ENCODE results near the gene TRAPPC2L.
"Not testable (repeated sequence)": the region's sequence is repeated elsewhere in the genome, so short reads cannot be mapped to it uniquely, and the experiment has no call there.

The TRAPPC2L gene

GRCh38 chr16:88819126-88819525, 37.8 kb upstream of the TRAPPC2L start:
- no peak for DNase-seq

GRCh38 chr16:88820385-88821025, 36.4 kb upstream of the TRAPPC2L start:
- DNase-seq: no peak

DNA sequence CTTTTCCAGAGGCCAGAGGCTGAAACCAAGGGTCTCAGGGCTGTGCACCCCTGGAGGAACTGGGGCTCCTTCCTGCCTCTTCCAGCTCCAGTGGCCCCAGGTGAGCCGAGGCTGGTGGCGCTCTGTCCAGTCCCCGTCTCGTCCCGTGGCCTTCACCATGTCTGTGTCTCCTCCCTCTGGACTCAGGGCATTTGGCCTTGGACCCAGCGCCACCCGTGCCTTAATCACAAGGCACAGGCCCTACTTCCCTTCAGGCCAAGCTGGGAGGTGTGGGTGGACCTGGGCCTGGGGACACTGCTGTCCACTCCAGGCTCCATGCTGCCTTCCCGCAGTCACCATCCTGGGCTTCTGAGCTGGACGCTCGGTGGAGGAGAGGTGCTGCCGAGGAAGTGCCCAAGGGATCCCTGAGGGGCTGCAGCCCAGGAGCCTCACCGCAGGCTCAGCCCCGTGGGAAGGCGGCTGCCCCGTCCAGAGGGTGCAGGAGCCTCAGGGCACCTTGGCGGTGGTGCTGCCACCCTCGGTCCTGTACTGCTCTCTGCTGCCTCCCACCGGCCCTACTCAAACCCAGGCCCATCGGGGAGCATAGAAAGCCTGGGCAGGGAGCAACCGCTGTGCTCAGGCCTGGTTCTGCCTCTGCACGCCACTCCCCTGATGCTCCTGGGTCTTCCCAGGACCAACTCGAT, 35.6 kb upstream of the TRAPPC2L start:
- DNase-seq: no peak

DNA sequence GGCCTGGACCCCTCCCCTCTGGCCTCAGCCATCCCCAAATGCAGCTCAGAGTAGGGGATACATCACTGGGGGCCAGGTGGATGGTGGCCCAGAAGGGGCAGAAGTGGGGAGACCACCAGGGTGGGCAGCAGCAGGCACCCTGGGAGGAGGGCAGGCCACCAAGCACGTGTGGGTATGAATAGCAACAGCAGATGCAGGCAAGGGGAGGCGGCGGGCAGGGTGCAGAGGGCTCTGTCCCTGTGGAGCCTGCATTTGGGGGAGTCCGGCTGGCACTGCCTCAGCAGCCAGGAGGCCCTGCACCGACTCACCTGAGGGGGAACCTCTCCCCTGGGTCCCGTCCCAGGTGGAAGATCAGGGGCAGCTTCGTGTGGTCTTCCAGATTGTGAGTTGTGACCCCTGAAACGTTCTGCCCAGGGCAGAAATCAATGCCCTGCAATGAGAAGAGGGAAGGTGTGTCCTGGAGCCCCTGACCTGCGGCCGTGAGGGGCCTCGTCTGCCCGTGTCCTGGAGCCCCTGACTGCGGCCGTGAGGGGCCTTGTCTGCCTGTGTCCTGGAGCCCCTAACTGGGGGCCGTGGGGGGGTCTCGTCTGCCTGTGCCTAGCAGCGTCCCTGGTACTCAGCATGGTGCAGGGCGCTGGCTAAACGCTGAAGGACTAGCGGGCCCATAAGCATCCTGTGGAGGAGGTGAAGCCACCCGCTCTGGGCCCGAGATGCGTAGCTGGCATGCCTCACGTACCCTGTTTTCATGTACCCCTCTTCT, 34.5 kb upstream of the TRAPPC2L start:
- DNase-seq: no peak

GRCh38 chr16:88823646-88824045, 33.3 kb upstream of the TRAPPC2L start:
- DNase-seq: not testable (repeated sequence)

GRCh38 chr16:88824256-88825077, 32.5 kb upstream of the TRAPPC2L start:
- no peak for DNase-seq

DNA sequence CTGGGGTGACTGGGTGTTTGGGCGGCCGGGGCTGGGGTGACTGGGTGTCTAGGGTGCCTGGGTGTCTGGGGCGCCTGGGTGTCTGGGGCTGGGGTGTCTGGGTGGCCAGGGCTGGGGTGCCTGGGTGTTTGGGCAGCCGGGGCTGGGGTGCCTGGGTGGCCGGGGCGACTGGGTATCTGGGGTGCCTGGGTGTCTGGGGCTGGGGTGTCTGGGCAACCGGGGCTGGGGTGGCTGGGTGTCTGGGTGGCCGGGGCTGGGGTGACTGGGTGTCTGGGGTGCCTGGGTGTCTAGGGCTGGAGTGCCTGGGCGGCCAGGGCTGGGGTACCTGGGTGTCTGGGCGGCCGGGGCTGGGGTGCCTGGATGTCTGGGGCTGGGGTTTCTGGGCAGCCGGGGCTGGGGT, 31.8 kb upstream of the TRAPPC2L start:
- DNase-seq: no peak

- DNase-seq: no peak
Observed at GRCh38 chr16:88826070-88826840, 30.7 kb upstream of the TRAPPC2L start.

DNA sequence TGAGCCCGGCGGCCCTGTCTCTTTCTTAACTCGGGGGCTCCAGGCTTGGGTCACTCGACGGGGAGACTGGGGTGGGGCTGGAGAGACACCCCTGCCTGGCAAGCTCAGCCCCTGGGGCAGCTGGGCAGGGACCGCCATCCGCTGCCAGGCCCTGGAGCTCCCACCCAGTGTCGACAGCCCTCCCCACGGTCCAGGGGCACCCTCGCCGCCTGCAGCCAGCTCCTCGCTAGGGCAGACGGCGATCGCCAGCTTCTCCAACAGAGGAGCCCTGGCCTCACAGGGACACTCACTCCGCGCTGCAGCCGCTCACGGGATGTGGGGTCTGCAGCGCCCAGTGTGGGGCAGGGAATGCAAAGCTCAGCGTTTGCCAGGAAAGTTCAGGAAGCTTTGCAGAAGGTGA, 29.2 kb upstream of the TRAPPC2L start:
- DNase-seq: no peak

DNA sequence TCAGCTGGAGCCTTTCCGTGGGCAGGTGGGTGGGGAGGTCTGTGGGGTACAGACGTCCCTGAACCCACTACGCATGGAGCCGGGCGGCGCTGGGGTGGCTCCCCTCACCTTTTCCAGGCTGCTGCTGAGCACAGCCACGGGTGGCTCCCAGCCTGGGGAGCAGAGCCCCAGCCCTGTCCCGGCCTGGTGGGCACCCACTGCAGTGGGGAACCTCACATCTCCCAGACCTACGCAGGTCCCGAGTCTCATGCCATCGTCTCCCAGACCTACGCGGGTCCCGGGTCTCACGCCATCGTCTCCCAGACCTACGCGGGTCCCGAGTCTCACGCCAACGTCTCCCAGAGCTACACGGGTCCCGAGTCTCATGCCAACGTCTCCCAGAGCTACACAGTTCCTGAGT, 28.2 kb upstream of the TRAPPC2L start:
- no peak for DNase-seq

GRCh38 chr16:88830258-88830657, 26.7 kb upstream of the TRAPPC2L start:
- no peak for DNase-seq

DNA sequence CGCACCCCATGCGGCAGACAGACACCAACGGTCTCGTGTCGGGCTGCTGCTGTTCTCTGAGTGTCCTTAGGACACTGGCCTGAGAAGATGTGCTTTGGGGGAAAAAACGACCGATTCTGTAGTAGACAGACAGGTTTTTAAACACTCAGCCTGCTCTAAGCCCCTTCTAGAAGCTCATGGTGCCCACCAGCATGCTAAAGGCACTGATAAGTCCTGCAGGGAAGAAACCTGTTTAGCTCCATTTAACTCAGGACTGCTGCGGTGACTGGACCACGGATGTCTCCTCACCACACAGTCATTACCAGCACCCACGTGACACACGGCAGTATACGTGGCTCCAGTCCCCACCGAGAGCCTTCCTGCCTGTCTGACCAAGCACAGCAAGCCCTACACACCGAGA, 26.1 kb upstream of the TRAPPC2L start:
- no peak for DNase-seq

DNA sequence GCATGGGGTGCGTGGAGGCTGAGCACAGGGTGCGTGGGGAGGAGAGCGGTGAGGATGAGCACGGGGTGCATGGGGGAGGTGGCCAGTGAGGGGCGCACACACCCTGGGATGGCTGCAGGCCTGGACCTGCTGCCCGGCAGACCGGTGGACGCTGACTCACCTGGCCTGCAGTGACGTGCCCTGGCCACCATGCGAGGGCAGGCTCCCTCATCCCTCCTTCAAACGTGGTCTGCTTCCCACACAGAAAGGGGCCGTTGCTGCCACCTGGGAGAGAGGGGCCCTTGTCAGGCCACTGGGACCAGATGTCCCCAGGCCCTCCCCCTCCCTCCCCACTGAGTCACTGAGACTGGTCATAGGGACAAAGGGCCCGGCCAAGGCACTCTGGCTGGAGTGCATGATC, 25.1 kb upstream of the TRAPPC2L start:
- no peak for DNase-seq

DNA sequence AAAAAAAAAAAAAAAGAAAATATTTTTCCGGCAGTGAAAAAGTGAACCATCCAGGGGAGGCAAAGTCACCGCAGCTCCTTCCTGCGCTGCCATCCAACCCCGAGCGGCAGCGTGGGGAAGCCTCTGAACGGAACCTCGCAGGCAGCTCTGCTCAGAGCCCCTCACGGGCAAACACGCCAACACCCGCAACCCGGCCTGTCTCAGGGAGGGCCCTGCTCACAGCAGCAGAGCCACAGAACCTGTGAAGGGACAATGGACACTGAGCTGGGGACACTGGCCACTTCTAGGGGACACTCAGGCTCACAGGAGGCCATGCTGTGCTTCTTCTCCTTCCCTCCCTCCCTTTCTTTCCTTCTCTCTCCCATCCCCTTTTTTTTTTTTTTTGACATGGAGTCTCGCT, 23.8 kb upstream of the TRAPPC2L start:
- no peak for DNase-seq

DNA sequence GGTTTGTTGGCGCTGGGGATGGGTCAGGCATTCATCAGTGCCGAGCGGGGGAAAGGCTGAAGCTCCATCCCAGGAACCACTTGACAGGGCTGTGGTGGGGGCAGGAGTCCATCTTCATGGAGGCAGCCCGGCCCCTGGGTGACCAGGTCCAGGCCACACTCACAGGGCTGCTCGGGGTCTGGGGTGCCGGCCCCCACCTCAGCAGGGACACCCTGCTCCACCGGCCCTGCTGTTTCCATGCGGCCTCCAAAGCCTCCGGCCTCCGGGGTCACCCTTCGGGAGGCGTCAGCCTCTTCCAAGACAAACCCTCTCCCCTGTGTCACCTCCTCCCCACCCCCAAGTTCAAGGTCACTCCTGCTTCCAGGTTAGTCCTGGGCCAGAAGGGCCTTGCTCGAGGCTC, 22.3 kb upstream of the TRAPPC2L start:
- DNase-seq: no peak

- no peak for DNase-seq
Observed at GRCh38 chr16:88835383-88835782, 21.5 kb upstream of the TRAPPC2L start.

DNA sequence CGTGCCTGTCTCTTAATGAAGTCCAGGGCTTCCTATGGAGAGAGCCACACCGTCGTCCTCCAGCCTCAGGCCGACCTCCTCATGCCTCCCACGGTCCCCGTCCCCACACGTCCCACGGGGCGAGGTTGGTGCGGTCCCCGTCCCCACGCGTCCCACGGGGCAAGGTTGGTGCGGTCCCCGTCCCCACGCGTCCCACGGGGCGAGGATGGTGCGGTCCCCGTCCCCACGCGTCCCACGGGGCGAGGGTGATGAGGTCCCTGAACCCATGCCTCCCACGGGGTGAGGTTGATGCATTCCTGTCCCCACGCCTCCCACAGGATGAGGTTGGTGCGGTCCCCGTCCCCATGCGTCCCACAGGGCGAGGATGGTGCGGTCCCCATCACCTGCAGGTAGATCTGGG, 21.1 kb upstream of the TRAPPC2L start:
- DNase-seq: no peak

DNA sequence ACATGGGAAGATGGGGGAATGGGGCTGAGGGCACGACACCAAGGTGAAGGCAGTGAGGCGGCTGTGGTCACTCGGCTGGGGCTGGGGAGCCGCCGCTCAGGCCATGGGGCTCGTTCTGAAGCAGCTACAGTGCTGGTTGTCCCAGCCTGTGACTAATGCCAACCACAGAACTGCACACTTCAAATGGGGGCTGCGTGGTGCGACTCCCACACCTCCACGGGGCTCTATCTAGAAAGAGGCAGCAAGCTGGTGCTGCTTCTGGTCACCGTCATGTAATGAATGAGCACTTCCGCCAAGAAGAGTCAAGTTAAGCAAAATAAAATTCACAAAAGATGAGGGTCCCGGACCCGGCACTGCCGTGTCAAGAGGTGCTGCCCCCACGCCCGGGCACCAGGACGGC, 20.1 kb upstream of the TRAPPC2L start:
- no peak for DNase-seq

GRCh38 chr16:88837806-88838205, 19.1 kb upstream of the TRAPPC2L start:
- no peak for DNase-seq

DNA sequence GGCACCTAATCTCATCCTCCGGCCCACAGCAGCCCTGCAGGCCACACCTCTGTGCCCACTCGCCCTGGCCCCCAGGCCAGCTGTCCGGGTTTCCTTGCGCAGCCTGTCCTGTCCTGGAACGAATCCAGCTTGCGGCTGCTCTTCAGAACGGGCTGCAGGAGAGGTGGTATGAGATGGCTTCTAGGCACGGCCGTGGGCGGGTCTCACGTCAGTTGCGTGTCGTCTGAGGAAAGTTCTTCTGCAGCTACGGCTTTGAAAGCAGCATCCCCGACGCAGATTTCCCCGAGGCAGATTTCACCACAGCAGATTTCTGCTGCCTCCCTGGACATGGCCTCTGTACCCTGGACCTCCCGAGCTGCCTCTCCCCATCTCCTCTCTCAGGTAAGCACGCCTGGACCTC, 18.4 kb upstream of the TRAPPC2L start:
- no peak for DNase-seq

GRCh38 chr16:88839026-88839529, 17.8 kb upstream of the TRAPPC2L start:
- no peak for DNase-seq
